Kidney capillary endothelial cell (primary cell): ENCODE measurements around the gene PLVAP.

Experiments
- DNase-seq: peaks from one replicate; pipeline ENCODE4 v3.0.0-alpha.2; 2018; ENCODE audit warnings: low spot score

PLVAP gene

GRCh38 chr19:17302391-17303166 lies 74.6 kb downstream of the PLVAP start:
- DNase-seq: no peak
